22Rv1 (cell line): ENCODE results near the gene GPNMB.

Experiments
- CTCF ChIP-seq: fragments of 450-650 bp; IDR thresholded peaks from 2 replicates; pipeline ENCODE4 v1.5.1; 2017; ENCODE audit warnings: mild to moderate bottlenecking
- ZFX ChIP-seq: fragments of 450-650 bp; IDR thresholded peaks from 2 replicates; pipeline ENCODE4 v1.6.1; 2017; ENCODE audit warnings: antibody characterized with exemption, borderline replicate concordance

- TF ChIP-seq CTCF: no peak
- no peak for TF ChIP-seq ZFX
These were observed 53.3 kb downstream of the GPNMB start for GRCh38 chr7:23299770-23300300.
